ENCODE results near the gene IL7R. TPM values are rescaled to one million over a fixed set of nuclear protein-coding genes. Genes with fewer than 3 reads are reported as not detected.

IL7R gene
- total RNA-seq, 1 donor from 2014 or later = 6.6 TPM

DNA sequence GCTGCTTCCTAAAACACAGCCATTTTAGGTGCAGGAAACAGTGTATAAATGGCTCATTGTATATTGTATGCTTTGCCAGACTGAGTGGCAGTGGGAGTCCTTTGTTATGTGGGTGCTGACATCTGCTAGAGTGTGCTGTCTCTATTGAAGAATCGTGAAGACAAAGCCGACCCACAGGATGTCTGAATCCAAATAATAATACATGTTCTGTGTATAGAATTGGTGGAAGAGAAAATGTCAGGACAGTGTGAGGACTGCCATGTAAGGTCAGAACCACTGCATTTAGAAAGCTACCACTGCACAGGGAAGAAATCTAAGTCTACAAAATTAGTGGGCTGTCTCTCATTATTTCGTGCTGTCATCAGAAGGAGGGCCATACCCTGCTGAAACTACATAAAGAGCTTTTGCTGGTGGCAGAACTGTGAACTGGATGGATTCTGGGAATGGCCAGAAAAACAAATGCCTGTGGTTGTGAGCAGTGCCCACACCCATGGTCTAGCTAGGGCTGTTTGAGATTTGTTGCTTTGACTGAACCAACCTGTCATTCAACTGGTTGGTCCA lies 2.5 kb downstream of the IL7R start:
- Histone ChIP-seq H3K36me3 (no peaks in the 10 kb centered on the region), H3K27me3 (no peaks in the 10 kb centered on the region), H3K27ac (no peak overlapping the region), H3K4me1 (no peaks in the 10 kb centered on the region), H3K4me3 (no peak overlapping the region), H3K9me3 (no peaks in the 10 kb centered on the region)
- intact Hi-C loops (cut with DNase I) = no loop called here
- TF ChIP-seq, protein P1, sequence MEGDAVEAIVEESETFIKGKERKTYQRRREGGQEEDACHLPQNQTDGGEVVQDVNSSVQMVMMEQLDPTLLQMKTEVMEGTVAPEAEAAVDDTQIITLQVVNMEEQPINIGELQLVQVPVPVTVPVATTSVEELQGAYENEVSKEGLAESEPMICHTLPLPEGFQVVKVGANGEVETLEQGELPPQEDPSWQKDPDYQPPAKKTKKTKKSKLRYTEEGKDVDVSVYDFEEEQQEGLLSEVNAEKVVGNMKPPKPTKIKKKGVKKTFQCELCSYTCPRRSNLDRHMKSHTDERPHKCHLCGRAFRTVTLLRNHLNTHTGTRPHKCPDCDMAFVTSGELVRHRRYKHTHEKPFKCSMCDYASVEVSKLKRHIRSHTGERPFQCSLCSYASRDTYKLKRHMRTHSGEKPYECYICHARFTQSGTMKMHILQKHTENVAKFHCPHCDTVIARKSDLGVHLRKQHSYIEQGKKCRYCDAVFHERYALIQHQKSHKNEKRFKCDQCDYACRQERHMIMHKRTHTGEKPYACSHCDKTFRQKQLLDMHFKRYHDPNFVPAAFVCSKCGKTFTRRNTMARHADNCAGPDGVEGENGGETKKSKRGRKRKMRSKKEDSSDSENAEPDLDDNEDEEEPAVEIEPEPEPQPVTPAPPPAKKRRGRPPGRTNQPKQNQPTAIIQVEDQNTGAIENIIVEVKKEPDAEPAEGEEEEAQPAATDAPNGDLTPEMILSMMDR (IDR thresholded peaks at IDR 0.05) = no peak
- DNase-seq (ENCODE audit: low spot score in 2 of 2) = no peak

DNA sequence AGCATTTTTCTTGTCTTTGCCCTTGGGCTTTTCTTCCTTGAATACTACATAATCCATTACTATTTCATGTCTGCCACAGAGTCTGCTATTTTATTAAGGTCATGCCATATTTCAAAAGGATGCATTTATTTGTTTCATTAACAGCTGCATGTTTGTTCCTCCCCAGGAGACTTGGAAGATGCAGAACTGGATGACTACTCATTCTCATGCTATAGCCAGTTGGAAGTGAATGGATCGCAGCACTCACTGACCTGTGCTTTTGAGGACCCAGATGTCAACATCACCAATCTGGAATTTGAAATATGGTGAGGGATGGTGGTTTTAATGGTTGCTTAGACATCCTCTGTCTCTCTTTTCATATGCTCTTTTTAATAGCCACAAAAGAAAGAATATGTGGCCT lies 4.0 kb downstream of the IL7R start:
- no peaks in the 10 kb centered on the region for H3K4me1 ChIP-seq
- H3K4me3 ChIP-seq = no peak overlapping the region
- H3K27ac ChIP-seq = no peak overlapping the region
- TF ChIP-seq, protein P1 (IDR thresholded peaks at IDR 0.05) = no peak
- H3K27me3 ChIP-seq = no peaks in the 10 kb centered on the region
- no peaks in the 10 kb centered on the region for H3K9me3 ChIP-seq
- H3K36me3 ChIP-seq = no peaks in the 10 kb centered on the region
- DNase-seq (ENCODE audit: low spot score in 2 of 2) = no peak
- intact Hi-C loops (cut with DNase I) = no loop called here

DNA sequence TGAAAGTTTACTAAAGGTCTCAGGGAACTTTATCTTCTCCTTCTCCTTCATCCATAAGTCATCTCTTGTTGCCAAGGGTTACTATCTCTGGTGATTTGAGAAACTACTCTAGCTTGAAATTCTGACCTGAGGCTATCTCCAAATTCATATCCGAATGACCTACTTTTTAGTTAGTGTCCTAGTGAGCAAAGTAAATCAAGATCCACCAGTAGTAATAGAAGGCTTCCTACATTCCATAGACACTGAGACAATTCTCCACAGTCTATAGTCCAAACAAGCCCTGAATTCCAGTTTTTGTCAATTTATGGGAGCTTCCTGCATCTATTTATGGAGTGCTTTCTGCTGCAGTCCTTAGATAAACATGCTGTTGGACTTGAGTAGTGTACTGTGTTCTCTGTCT lies 5.0 kb downstream of the IL7R start:
- no peak overlapping the region for H3K4me3 ChIP-seq
- H3K27me3 ChIP-seq = no peaks in the 10 kb centered on the region
- no peak for DNase-seq (ENCODE audit: low spot score in 2 of 2)
- H3K9me3 ChIP-seq = no peaks in the 10 kb centered on the region
- TF ChIP-seq, protein P1 (IDR thresholded peaks at IDR 0.05) = no peak
- H3K4me1 ChIP-seq = no peaks in the 10 kb centered on the region
- intact Hi-C loops (cut with DNase I) = no loop called here
- H3K36me3 ChIP-seq = no peaks in the 10 kb centered on the region
- no peak overlapping the region for H3K27ac ChIP-seq

DNA sequence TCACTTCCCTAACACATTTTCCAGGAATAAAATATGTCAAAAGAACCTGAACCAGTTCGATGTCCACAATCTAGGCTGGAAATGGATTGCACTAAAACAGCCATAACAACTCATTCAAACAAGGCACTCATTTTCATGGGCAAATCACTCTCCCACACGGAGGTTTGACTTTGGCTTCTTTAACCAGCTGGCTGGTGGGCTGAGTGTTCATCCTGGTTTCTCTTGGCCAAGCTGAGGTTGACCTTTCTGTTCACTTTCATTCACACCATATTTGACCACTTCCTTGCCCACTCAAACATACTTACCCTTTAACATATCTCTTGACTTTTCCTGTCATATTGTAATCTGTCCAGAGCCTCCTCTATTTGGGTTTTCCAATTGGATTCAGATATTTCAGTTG lies 5.4 kb downstream of the IL7R start:
- Histone ChIP-seq H3K9me3 (no peaks in the 10 kb centered on the region), H3K27ac (no peak overlapping the region), H3K36me3 (no peaks in the 10 kb centered on the region), H3K4me3 (no peak overlapping the region), H3K27me3 (no peaks in the 10 kb centered on the region), H3K4me1 (no peaks in the 10 kb centered on the region)
- TF ChIP-seq, protein P1 (IDR thresholded peaks at IDR 0.05) = no peak
- intact Hi-C loops (cut with DNase I) = no loop called here
- DNase-seq (ENCODE audit: low spot score in 2 of 2) = no peak

DNA sequence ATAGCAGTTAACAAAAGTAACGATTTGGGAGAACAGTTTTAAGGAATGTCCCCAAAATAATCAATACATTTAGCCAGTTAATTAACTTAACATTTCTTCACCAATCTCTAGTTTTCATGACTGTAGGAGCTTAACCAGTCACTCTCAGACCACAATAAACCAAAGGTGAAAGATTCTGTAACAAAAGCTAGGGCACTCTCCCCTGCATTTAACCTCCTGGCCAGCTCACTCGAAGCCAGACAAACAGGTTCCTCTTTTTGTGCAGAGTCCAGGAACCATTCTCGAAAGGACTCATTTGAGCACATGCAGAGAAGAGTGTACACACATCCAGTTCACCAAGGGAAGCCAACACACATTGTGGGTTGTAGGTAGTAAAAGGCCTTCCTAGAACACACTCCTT lies 6.5 kb downstream of the IL7R start:
- Histone ChIP-seq H3K36me3 (no peaks in the 10 kb centered on the region), H3K4me3 (no peak overlapping the region), H3K4me1 (no peaks in the 10 kb centered on the region), H3K27ac (no peak overlapping the region), H3K27me3 (no peaks in the 10 kb centered on the region), H3K9me3 (no peaks in the 10 kb centered on the region)
- DNase-seq (ENCODE audit: low spot score in 2 of 2) = no peak
- intact Hi-C loops (cut with DNase I) = no loop called here
- TF ChIP-seq, protein P1 (IDR thresholded peaks at IDR 0.05) = no peak

DNA sequence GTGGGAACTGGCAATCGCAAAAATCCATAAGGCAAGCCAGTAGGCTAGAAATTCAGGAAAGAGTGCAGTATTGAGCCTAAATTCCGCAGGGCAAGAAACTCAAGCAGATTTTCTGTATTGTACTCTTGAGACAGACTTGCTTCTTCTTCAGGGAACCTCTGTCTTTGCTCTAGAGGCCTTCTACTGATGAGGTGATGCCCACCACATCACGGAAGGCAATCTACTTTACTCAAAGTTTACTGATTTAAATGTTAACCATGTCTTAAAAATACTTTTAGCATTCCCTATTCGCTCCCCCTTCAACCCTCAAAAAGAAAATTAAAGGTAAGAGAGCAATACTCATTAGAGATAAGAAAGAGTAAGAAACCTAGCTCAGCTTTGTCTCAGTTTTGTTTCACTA lies 11.3 kb downstream of the IL7R start:
- intact Hi-C loops (cut with DNase I) = no loop called here
- H3K27me3 ChIP-seq = no peaks in the 10 kb centered on the region

More for the DNA sequence above, 11.3 kb downstream of the IL7R start:
- H3K4me1 ChIP-seq = no peaks in the 10 kb centered on the region
- TF ChIP-seq, protein P1 (IDR thresholded peaks at IDR 0.05) = no peak
- DNase-seq (ENCODE audit: low spot score in 2 of 2) = no peak
- no peaks in the 10 kb centered on the region for H3K36me3 ChIP-seq
- no peak overlapping the region for H3K4me3 ChIP-seq
- no peak overlapping the region for H3K27ac ChIP-seq
- no peaks in the 10 kb centered on the region for H3K9me3 ChIP-seq
